Bronchial epithelial cell (primary cell): ENCODE results near the gene TDRD12. TPM values are rescaled to one million over a fixed set of nuclear protein-coding genes. Genes with fewer than 3 reads are reported as not detected.
"Not testable (repeated sequence)": the region's sequence is repeated elsewhere in the genome, so short reads cannot be mapped to it uniquely, and the experiment has no call there.

Experiments used
- DNase-seq: peaks from one replicate; pipeline ENCODE4 v3.0.0-alpha.2; 2010; ENCODE audit warnings: low read depth
- FAIRE-seq: peaks from 2 replicates; lab custom pipeline; 2011; peaks lifted over from hg19 to GRCh38; lab: Jason Lieb, UNC
- H3K27me3 ChIP-seq: 2 replicates; pipeline ENCODE4 v1.5.1; 2011; ENCODE audit warnings: low read length; ENCODE audit not compliant: control insufficient read depth, insufficient read depth
- H3K36me3 ChIP-seq: 2 replicates; pipeline ENCODE4 v1.5.1; 2011; ENCODE audit warnings: low read length; ENCODE audit not compliant: control insufficient read depth, insufficient read depth
- H3K4me3 ChIP-seq: 2 replicates; pipeline ENCODE4 v1.5.1; 2011; ENCODE audit warnings: mild to moderate bottlenecking, low read depth, low read length, control low read depth
- total RNA-seq: library from RNA; depleted of rRNA; stranded (reverse); fragments of >200 nt; gene quantifications from 2 replicates; pipeline ENCODE4 v1.2.1, GENCODE V29; 2014
- TF ChIP-seq, protein P1 (sequence below): IDR thresholded peaks from 2 replicates; pipeline ENCODE4 v1.5.1; 2011; ENCODE audit warnings: mild to moderate bottlenecking, moderate library complexity, low read length, control low read depth, inconsistent platforms; ENCODE audit not compliant: insufficient read depth, severe bottlenecking

Gene TDRD12
- total RNA-seq, 1 donor from 2014 or later, result 1.6 TPM

DNA sequence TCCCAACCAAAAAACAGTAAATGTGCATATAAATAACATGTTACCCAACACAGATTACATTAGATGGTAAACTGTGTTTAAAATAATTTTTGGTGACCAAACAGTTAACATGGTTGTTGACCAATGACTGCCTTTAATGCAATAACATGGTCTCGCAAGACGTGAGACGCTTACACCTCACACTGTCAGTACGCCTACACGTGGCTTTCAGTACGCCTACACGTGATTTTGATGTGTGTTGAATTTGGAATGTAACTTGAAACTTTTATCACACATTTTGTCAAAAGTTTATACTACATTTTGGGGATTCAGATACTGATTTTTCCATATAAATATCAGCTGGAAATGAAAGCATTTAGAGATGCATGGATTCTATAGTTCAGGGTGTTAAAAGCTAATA is 118.0 kb downstream of the TDRD12 start:
- no peak for DNase-seq
- TF ChIP-seq, protein P1, sequence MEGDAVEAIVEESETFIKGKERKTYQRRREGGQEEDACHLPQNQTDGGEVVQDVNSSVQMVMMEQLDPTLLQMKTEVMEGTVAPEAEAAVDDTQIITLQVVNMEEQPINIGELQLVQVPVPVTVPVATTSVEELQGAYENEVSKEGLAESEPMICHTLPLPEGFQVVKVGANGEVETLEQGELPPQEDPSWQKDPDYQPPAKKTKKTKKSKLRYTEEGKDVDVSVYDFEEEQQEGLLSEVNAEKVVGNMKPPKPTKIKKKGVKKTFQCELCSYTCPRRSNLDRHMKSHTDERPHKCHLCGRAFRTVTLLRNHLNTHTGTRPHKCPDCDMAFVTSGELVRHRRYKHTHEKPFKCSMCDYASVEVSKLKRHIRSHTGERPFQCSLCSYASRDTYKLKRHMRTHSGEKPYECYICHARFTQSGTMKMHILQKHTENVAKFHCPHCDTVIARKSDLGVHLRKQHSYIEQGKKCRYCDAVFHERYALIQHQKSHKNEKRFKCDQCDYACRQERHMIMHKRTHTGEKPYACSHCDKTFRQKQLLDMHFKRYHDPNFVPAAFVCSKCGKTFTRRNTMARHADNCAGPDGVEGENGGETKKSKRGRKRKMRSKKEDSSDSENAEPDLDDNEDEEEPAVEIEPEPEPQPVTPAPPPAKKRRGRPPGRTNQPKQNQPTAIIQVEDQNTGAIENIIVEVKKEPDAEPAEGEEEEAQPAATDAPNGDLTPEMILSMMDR, result no peak
- H3K4me3 ChIP-seq, result no peak overlapping the region
- no peaks in the 10 kb centered on the region for H3K36me3 ChIP-seq
- no peaks in the 10 kb centered on the region for H3K27me3 ChIP-seq
- FAIRE-seq, result no peak

DNA sequence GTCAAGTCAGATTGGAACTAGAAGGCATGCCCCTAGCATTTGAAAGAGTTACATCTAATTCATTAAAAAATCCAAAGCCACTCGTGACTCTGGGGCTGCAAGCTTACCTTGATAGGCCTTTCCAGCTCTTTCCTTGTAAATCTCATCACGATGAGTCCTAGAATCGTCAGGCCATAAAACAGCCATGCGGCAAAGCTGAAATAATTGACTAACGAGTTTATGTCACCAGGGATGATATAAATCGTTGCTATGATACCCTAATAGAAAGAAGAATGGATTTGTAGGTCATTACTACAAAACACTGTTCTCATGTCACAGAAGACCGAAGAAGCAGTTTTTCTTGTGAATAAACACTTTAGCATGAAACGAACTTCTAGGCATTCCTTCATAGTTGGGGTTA is 122.5 kb downstream of the TDRD12 start:
- Histone ChIP-seq H3K36me3 (no peaks in the 10 kb centered on the region), H3K27me3 (no peaks in the 10 kb centered on the region), H3K4me3 (no peak overlapping the region)
- FAIRE-seq (no peak), DNase-seq (no peak)
- TF ChIP-seq, protein P1, result no peak

DNA sequence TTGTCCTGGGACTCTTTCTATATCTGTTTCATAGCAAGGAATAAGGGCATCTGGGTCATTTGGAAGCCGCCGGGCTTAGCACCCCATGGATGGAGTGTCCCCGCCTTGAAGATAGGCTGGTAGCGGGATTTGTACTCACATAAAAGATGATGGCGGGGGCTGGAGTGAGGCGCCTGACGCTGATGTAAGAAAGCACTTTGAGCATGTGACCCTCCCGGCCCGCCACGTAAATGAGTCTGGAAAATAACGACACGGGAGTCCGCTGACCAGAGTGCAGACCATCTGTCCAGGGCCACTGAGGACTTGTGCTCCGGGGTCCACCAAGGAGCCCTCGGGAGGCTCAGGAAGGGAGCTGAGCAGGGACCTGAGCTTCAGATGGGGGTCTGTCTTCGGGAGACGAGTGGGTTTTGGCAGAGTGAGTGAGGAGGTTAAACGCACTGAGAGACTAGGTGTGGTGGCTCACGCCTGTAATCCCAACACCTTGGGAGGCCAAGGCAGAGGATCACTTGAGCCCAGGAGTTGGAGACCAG is 124.2 kb downstream of the TDRD12 start:
- DNase-seq, result no peak
- no peaks in the 10 kb centered on the region for H3K27me3 ChIP-seq
- H3K36me3 ChIP-seq, result no peaks in the 10 kb centered on the region
- TF ChIP-seq, protein P1, result no peak
- FAIRE-seq, result no peak
- H3K4me3 ChIP-seq, result no peak overlapping the region

DNA sequence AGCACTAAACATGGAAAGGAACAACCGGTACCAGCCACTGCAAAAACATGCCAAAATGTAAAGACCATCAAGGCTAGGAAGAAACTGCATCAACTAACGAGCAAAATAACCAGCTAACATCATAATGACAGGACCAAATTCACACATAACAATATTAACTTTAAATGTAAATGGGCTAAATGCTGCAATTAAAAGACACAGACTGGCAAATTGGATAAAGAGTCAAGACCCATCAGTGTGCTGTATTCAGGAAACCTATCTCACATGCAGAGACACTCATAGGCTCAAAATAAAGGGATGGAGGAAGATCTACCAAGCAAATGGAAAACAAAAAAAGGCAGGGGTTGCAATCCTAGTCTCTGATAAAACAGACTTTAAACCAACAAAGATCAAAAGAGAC is 128.5 kb downstream of the TDRD12 start:
- not testable (repeated sequence) for H3K4me3 ChIP-seq, DNase-seq, FAIRE-seq, H3K27me3 ChIP-seq, H3K36me3 ChIP-seq

DNA sequence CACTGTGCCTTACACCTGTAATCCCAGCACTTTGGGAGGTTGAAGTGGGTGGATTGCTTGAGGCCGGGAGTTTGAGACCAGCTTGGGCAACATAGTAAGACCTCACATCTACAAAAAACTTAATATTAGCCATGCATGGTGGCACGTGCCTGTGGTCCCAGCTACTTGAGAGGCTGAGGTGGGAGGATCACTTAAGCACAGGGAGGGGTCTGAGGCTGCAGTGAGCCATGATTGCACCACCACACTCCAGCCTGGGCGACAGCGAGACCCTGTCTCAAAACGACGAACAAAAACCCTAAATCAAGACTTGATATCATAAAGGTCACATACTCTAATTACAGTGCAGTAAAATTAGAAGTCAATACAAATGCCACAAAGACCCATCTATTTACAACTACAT is 132.6 kb downstream of the TDRD12 start:
- FAIRE-seq (no peak), DNase-seq (no peak)
- TF ChIP-seq, protein P1, result no peak
- Histone ChIP-seq H3K27me3 (no peaks in the 10 kb centered on the region), H3K4me3 (no peak overlapping the region), H3K36me3 (no peaks in the 10 kb centered on the region)

DNA sequence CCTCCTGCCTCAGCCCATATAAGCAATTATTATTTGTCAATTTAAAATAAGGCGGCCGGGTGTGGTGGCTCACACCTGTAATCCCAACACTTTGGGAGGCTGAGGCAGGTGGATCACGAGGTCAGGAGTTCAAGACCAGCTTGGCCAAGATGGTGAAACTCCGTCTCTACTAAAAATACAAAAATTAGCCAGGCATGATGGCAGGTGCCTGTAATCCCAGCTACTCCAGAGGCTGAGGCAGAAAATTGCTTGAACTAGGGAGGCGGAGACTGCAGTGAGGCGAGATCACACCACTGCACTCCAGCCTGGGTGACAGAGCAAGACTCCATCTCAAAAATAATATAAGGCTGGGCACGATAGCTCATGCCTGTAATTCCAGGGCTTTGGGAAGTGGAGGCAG is 137.3 kb downstream of the TDRD12 start:
- not testable (repeated sequence) for H3K27me3 ChIP-seq, DNase-seq, H3K4me3 ChIP-seq, H3K36me3 ChIP-seq, FAIRE-seq

DNA sequence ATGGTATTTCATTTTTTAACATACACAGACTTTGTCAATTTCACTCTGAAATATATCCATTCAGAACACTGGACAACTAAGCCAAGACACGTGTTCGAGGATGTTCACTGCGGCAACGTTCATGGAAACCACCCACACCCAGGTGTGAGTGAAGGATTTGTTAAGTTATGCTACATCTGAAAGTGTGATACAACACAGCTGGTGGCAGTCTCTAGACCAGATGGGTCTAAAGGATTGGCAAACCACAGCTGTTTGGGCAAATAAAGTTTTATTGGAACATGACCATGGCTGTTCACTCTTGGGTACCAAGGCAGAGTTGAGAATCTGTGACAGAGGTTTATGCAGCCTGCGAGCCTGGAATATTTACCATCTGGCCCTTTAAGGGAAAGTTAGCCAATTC is 138.0 kb downstream of the TDRD12 start:
- H3K36me3 ChIP-seq, result no peaks in the 10 kb centered on the region
- H3K27me3 ChIP-seq, result no peaks in the 10 kb centered on the region
- no peak for FAIRE-seq
- DNase-seq, result no peak
- H3K4me3 ChIP-seq, result no peak overlapping the region
- TF ChIP-seq, protein P1, result no peak
